Endothelial cell of umbilical vein (primary cell): ENCODE data around the gene RRP1.

Experiments
- CTCF ChIP-seq, 2 donors: IDR thresholded peaks; 1 replicate in 1 of 2; 2 replicates in 1 of 2; pipeline ENCODE4 v1.5.1; 2011; ENCODE audit warnings: low read length in 2 of 2, mild to moderate bottlenecking in 2 of 2, moderate library complexity in 2 of 2, control low read depth in 1 of 2, inconsistent platforms in 1 of 2, low read depth in 1 of 2; ENCODE audit not compliant: insufficient read depth in 1 of 2; ENCODE audit errors: extremely low read depth in 1 of 2
- POLR2AphosphoS5 ChIP-seq: IDR thresholded peaks from 2 replicates; pipeline ENCODE4 v1.6.1; 2012; ENCODE audit warnings: low read depth, mild to moderate bottlenecking, control low read depth, low read length, moderate library complexity; ENCODE audit not compliant: insufficient read depth

- no peak for TF ChIP-seq CTCF (IDR thresholded peaks at IDR 0.05; ENCODE audit: extremely low read depth in 1 of 2, insufficient read depth in 1 of 2, low read depth in 1 of 2, low read length in 2 of 2)
- no peak for TF ChIP-seq POLR2AphosphoS5
These were observed 3.0 kb upstream of the RRP1 start for GRCh38 chr21:43786300-43786806.
